CD8-positive, alpha-beta memory T cell (primary cell): ENCODE measurements around the gene AGAP2. TPM values are rescaled to one million over a fixed set of nuclear protein-coding genes. Genes with fewer than 3 reads are reported as not detected.

Source experiments
- CTCF ChIA-PET: fragments of 350-600 bp; sonication (Branson Sonifier 250); formaldehyde crosslinking; loops from one replicate; lab custom pipeline; 2021; ENCODE audit warnings: antibody characterized with exemption; lab: Charles Lee
- POLR2A ChIA-PET: fragments of 350-600 bp; sonication (Branson Sonifier 250); formaldehyde crosslinking; loops from one replicate; lab custom pipeline; 2021; ENCODE audit warnings: antibody characterized with exemption; lab: Charles Lee
- DNase-seq, 5 donors: peaks; one replicate each; pipeline versions ENCODE4 v3.0.0 to v3.0.0-alpha.2; 2020 to 2022; ENCODE audit warnings: mixed read lengths in 1 of 5
- H3K27ac ChIP-seq: one replicate; pipeline ENCODE4 v1.7.0; 2013; ENCODE audit warnings: low read depth, mild to moderate bottlenecking, low read length, moderate library complexity
- H3K27me3 ChIP-seq: 2 replicates; pipeline ENCODE4 v1.7.0; 2013; ENCODE audit warnings: low read length, mild to moderate bottlenecking; ENCODE audit not compliant: insufficient read depth, poor library complexity, severe bottlenecking
- H3K36me3 ChIP-seq: 2 replicates; pipeline ENCODE4 v1.7.0; 2013; ENCODE audit warnings: mild to moderate bottlenecking, low read length, moderate library complexity; ENCODE audit not compliant: insufficient read depth
- H3K4me1 ChIP-seq: 2 replicates; pipeline ENCODE4 v1.7.0; 2013; ENCODE audit warnings: mild to moderate bottlenecking, low read length, moderate library complexity; ENCODE audit not compliant: insufficient read depth
- H3K4me3 ChIP-seq: 2 replicates; pipeline ENCODE4 v1.7.0; 2013; ENCODE audit warnings: mild to moderate bottlenecking, low read length
- H3K9me3 ChIP-seq: 2 replicates; pipeline ENCODE4 v1.7.0; 2013; ENCODE audit warnings: mild to moderate bottlenecking, low read length
- H3K27ac Mint-ChIP-seq, 8 donors: one replicate each; pipeline ENCODE4 v1.8.0; 2020 to 2021; ENCODE audit warnings: mixed read lengths in 8 of 8, mild to moderate bottlenecking in 6 of 8, inconsistent platforms in 3 of 8, moderate library complexity in 3 of 8
- H3K27me3 Mint-ChIP-seq, 2 donors: one replicate each; pipeline ENCODE4 v1.8.0; 2020 to 2021; ENCODE audit warnings: mixed read lengths in 2 of 2, mild to moderate bottlenecking in 1 of 2, moderate library complexity in 1 of 2
- H3K36me3 Mint-ChIP-seq, 3 donors: one replicate each; pipeline ENCODE4 v1.8.0; 2020 to 2021; ENCODE audit warnings: mixed read lengths in 3 of 3, inconsistent platforms in 1 of 3, mild to moderate bottlenecking in 1 of 3
- H3K4me1 Mint-ChIP-seq, 3 donors: one replicate each; pipeline ENCODE4 v1.8.0; 2020 to 2021; ENCODE audit warnings: mixed read lengths in 3 of 3, inconsistent platforms in 1 of 3, mild to moderate bottlenecking in 1 of 3
- H3K4me3 Mint-ChIP-seq, 7 donors: one replicate each; pipeline ENCODE4 v1.8.0; 2020 to 2021; ENCODE audit warnings: mixed read lengths in 7 of 7, mild to moderate bottlenecking in 6 of 7, moderate library complexity in 4 of 7, inconsistent platforms in 2 of 7
- H3K9me3 Mint-ChIP-seq, 5 donors: one replicate each; pipeline ENCODE4 v1.8.0; 2020 to 2022; ENCODE audit warnings: mixed read lengths in 5 of 5, mild to moderate bottlenecking in 3 of 5, moderate library complexity in 2 of 5, inconsistent platforms in 1 of 5
- polyA plus RNA-seq: library from polyadenylated mRNA; unstranded; fragments of 300-500 nt; fragmentation: Illumina TruSeq; gene quantifications from one replicate; pipeline ENCODE4 v1.2.3, GENCODE V29; 2021
- total RNA-seq, 2 experiments: library from RNA; stranded (reverse); gene quantifications; one replicate each; pipeline ENCODE4 v1.2.3, GENCODE V29; 2021

Gene AGAP2
- total and polyA plus RNA-seq, 3 experiments from 2014 or later, result 6.4 to 31.7 (median 29.9) TPM

DNA sequence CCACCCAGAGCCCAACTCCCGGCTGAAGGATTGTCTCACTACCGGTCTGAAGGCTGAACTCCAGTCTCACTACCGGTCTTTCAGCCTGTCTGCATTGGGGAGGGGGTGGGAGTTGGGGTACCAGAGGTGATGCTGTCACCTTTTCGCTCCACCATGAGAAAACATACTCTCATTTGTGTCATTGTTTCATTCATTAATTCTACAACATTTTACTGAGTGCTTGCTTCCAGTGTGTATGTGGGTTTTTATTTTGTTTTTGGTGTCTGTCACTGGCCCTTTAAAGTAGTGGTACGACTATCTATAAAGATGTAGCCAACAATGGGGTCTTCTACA, 14.1 kb upstream of the AGAP2 start:
- no peak for DNase-seq
- Mint-ChIP-seq H3K27me3 (peaks cover 0 to 2% of the 10 kb centered on the region in 2 donors), H3K36me3 (peaks cover 0 to 46% (median 3%) of the 10 kb centered on the region in 3 donors), H3K9me3 (no peaks in the 10 kb centered on the region), H3K4me1 (peaks cover 48 to 60% (median 59%) of the 10 kb centered on the region in 3 donors), H3K4me3 (peak overlapping the region; percentile 86 to 96 (median 91)), H3K27ac (peak overlapping the region; percentile 93 to 100 (median 96))
- peaks cover 50% of the 10 kb centered on the region for H3K4me1 ChIP-seq
- peak overlapping the region; percentile 20 for H3K4me3 ChIP-seq
- no peaks in the 10 kb centered on the region for H3K27me3 ChIP-seq
- peak overlapping the region; percentile 86 for H3K27ac ChIP-seq
- ChIA-PET CTCF (interaction anchor here (1.0 to 1.2 kb wide), 2 partner anchors 10 to 12 kb away, joined by 4 read pairs; no protein-coding TSS in a partner anchor), POLR2A (interaction anchor here (1.1 kb wide), 1 partner anchor 11 kb away, joined by 6 read pairs; no protein-coding TSS in a partner anchor)
- H3K9me3 ChIP-seq, result no peaks in the 10 kb centered on the region
- peaks cover 13% of the 10 kb centered on the region for H3K36me3 ChIP-seq

- POLR2A ChIA-PET, result interaction anchor here (0.6 to 1.1 kb wide), 5 partner anchors 11 to 999 kb away, joined by 3 to 6 read pairs (median 3); partner anchors contain the start of gene ATP23
- peak within 1 kb of the TSS; percentile 92 for H3K4me3 ChIP-seq
These were observed 13.5 kb upstream of the AGAP2 start, which contains the start of gene CDK4 for GRCh38 chr12:57751788-57752667. Gene CDK4, minus strand, starts transcription at chr12:57752310. Its CDS starts 593 bp downstream, at chr12:57751717.

GRCh38 chr12:57751432-57751787, 12.9 kb upstream of the AGAP2 start:
- Histone ChIP-seq H3K27me3 (no peaks in the 10 kb centered on the region), H3K9me3 (no peaks in the 10 kb centered on the region), H3K36me3 (peaks cover 19% of the 10 kb centered on the region), H3K4me1 (peaks cover 43% of the 10 kb centered on the region), H3K4me3 (peak overlapping the region; percentile 92), H3K27ac (peak overlapping the region; percentile 86)
- peaks cover 0 to 50% (median 7%) of the 10 kb centered on the region in 3 donors for H3K36me3 Mint-ChIP-seq
- peak overlapping the region; percentile 86 to 96 (median 91) for H3K4me3 Mint-ChIP-seq
- no peak for DNase-seq
- peaks cover 42 to 57% (median 55%) of the 10 kb centered on the region in 3 donors for H3K4me1 Mint-ChIP-seq
- CTCF ChIA-PET, result interaction anchor here (1.2 to 1.8 kb wide), 3 partner anchors 8 to 11 kb away, joined by 4 to 9 read pairs (median 8); no protein-coding TSS in a partner anchor
- peaks cover 0 to 2% of the 10 kb centered on the region in 2 donors for H3K27me3 Mint-ChIP-seq
- no peaks in the 10 kb centered on the region for H3K9me3 Mint-ChIP-seq
- POLR2A ChIA-PET, result interaction anchor here (0.8 to 1.1 kb wide), 2 partner anchors 10 to 663 kb away, joined by 3 to 6 read pairs; no protein-coding TSS in a partner anchor
- H3K27ac Mint-ChIP-seq, result peak overlapping the region; percentile 93 to 100 (median 96)

More at GRCh38 chr12:57751788-57752667, 13.5 kb upstream of the AGAP2 start, which contains the start of gene CDK4:
- DNase-seq, result peak; percentile 98 to 100 (median 99)
- CTCF ChIA-PET, result interaction anchor here (1.0 to 1.2 kb wide), 2 partner anchors 10 to 11 kb away, joined by 4 read pairs; no protein-coding TSS in a partner anchor
- Mint-ChIP-seq H3K4me3 (peak within 1 kb of the TSS; percentile 86 to 96 (median 91)), H3K9me3 (no peaks in the 10 kb centered on the region), H3K27me3 (peaks cover 0 to 2% of the 10 kb centered on the region in 2 donors), H3K4me1 (peaks cover 47 to 59% (median 58%) of the 10 kb centered on the region in 3 donors), H3K27ac (peak within 1 kb of the TSS; percentile 93 to 100 (median 96)), H3K36me3 (peaks cover 0 to 49% (median 6%) of the 10 kb centered on the region in 3 donors)
- H3K4me1 ChIP-seq, result peaks cover 49% of the 10 kb centered on the region
- no peaks in the 10 kb centered on the region for H3K9me3 ChIP-seq
- H3K27me3 ChIP-seq, result no peaks in the 10 kb centered on the region
- peak within 1 kb of the TSS; percentile 86 for H3K27ac ChIP-seq
- H3K36me3 ChIP-seq, result peaks cover 18% of the 10 kb centered on the region

DNA sequence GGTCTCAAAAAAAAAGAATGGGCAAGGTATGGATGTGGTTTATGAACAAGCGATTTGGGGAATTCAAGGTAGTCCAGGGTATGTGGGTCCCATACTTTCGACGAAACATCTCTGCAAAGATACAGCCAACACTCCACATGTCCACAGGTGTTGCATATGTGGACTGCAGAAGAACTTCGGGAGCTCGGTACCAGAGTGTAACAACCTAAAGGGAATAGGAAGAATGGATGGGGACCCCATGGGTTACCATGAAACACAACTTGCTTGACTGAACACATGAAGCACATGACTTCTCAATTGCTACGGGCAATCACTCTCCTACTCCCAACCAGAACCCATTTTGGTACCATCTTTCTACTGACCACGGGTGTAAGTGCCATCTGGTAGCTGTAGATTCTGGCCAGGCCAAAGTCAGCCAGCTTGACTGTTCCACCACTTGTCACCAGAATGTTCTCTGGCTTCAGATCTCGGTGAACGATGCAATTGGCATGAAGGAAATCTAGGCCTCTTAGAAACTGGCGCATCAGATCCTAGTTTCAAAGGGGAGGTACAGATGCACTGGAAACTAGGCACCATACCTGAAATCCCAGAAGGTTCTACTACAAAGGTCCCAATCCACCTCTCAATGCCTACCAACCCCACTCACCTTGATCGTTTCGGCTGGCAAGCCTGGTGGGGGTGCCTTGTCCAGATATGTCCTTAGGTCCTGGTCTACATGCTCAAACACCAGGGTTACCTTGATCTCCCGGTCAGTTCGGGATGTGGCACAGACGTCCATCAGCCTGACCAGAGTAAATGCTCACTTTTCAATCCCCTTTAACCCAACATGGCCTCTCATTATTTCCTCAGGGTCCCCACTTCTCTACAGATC, 12.3 kb upstream of the AGAP2 start:
- ChIA-PET CTCF (interaction anchor here (1.7 to 1.8 kb wide), 2 partner anchors 8 to 10 kb away, joined by 8 to 9 read pairs; no protein-coding TSS in a partner anchor), POLR2A (no interaction called here)
- Histone ChIP-seq H3K27me3 (no peaks in the 10 kb centered on the region), H3K9me3 (no peaks in the 10 kb centered on the region), H3K4me3 (peak overlapping the region; percentile 92), H3K36me3 (peaks cover 19% of the 10 kb centered on the region), H3K27ac (peak overlapping the region; percentile 86), H3K4me1 (peaks cover 39% of the 10 kb centered on the region)
- DNase-seq, result no peak
- Mint-ChIP-seq H3K4me3 (peak overlapping the region; percentile 86 to 96 (median 91)), H3K27me3 (peaks cover 0 to 2% of the 10 kb centered on the region in 2 donors), H3K36me3 (peaks cover 0 to 49% (median 10%) of the 10 kb centered on the region in 3 donors), H3K9me3 (no peaks in the 10 kb centered on the region), H3K4me1 (peaks cover 43 to 58% (median 56%) of the 10 kb centered on the region in 3 donors), H3K27ac (peak overlapping the region; percentile 93 to 100 (median 96))

- Mint-ChIP-seq H3K9me3 (no peaks in the 10 kb centered on the region), H3K4me1 (peaks cover 52 to 67% (median 65%) of the 10 kb centered on the region in 3 donors), H3K4me3 (peak overlapping the region in 1 of 7 donors; percentile 11), H3K36me3 (peaks cover 0 to 52% (median 10%) of the 10 kb centered on the region in 3 donors), H3K27me3 (peaks cover 0 to 2% of the 10 kb centered on the region in 2 donors), H3K27ac (peak overlapping the region in 4 of 8 donors; percentile 8 to 55 (median 38))
- no peak overlapping the region for H3K4me3 ChIP-seq
- no peaks in the 10 kb centered on the region for H3K27me3 ChIP-seq
- H3K36me3 ChIP-seq, result peaks cover 19% of the 10 kb centered on the region
- H3K27ac ChIP-seq, result no peak overlapping the region
- DNase-seq, result peak in 1 of 5 donors; percentile 46
- ChIA-PET POLR2A (no interaction called here), CTCF (no interaction called here)
- H3K9me3 ChIP-seq, result no peaks in the 10 kb centered on the region
- H3K4me1 ChIP-seq, result peaks cover 44% of the 10 kb centered on the region
These were observed 10.5 kb upstream of the AGAP2 start for GRCh38 chr12:57749061-57749460.

DNA sequence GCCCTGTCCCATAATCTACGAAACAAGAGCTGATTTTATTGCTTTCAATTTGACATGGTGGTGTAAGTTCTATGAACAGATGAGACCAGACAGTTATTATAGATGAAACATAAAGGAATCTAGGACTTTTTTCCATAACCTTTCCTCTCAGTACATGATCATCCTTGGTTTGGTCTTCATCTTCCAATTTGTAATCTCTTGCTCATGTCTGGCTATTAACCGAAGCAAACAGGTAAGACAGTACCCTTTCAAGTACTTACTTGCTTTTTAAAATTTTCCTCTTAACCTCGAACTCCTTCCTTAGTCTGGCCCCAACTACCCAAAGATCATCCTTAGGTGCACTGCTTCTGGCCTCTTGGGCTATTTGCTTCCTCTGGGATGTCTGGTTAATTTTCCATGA, 7.5 kb upstream of the AGAP2 start:
- H3K36me3 Mint-ChIP-seq, result peaks cover 0 to 47% (median 10%) of the 10 kb centered on the region in 3 donors
- peaks cover 19% of the 10 kb centered on the region for H3K36me3 ChIP-seq

DNA sequence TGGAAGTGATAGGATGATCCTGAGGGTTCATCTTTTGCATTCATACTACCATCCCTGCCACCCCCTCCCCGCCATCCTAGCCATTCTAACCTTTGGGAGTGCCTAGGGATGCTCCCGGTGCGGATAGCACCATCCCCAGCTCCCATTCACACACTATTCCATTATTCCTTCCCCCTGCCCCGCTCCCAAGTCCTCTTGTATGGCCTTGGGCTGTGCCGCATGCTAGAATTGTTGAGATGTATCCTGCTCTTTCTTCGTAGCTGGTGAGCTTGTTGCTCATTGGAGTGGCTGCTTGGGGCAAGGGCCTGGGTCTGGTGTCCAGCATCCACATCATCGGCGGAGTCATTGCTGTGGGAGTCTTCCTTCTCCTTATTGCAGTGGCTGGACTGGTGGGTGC, 6.9 kb upstream of the AGAP2 start:
- peak in 1 of 5 donors; percentile 45 for DNase-seq
- Histone ChIP-seq H3K4me1 (peaks cover 39% of the 10 kb centered on the region), H3K4me3 (peak overlapping the region; percentile 74), H3K27ac (peak overlapping the region; percentile 89), H3K9me3 (no peaks in the 10 kb centered on the region), H3K36me3 (peaks cover 19% of the 10 kb centered on the region), H3K27me3 (no peaks in the 10 kb centered on the region)
- Mint-ChIP-seq H3K9me3 (no peaks in the 10 kb centered on the region), H3K4me1 (peaks cover 45 to 59% (median 50%) of the 10 kb centered on the region in 3 donors), H3K27me3 (peaks cover 0 to 5% of the 10 kb centered on the region in 2 donors), H3K27ac (peak overlapping the region; percentile 84 to 99 (median 97)), H3K36me3 (peaks cover 0 to 47% (median 10%) of the 10 kb centered on the region in 3 donors), H3K4me3 (peak overlapping the region; percentile 85 to 96 (median 90))
- ChIA-PET CTCF (interaction anchor here (0.7 to 2.2 kb wide), 5 partner anchors 11 to 265 kb away, joined by 3 to 8 read pairs (median 5); partner anchors contain the start of gene ARHGAP9), POLR2A (interaction anchor here (1.0 to 1.5 kb wide), 4 partner anchors 11 to 27 kb away, joined by 3 to 7 read pairs (median 4); partner anchors contain the start of gene EEF1AKMT3)

More for the DNA sequence above, 7.5 kb upstream of the AGAP2 start:
- peaks cover 39% of the 10 kb centered on the region for H3K4me1 ChIP-seq
- Mint-ChIP-seq H3K4me1 (peaks cover 42 to 59% (median 50%) of the 10 kb centered on the region in 3 donors), H3K27ac (peak overlapping the region; percentile 84 to 99 (median 97)), H3K27me3 (peaks cover 0 to 4% of the 10 kb centered on the region in 2 donors), H3K9me3 (no peaks in the 10 kb centered on the region), H3K4me3 (peak overlapping the region; percentile 85 to 96 (median 90))
- ChIA-PET POLR2A (no interaction called here), CTCF (interaction anchor here (1.4 kb wide), 1 partner anchor 266 kb away, joined by 4 read pairs; the partner anchor contains the start of gene ARHGAP9)
- no peaks in the 10 kb centered on the region for H3K9me3 ChIP-seq
- no peak for DNase-seq
- H3K27me3 ChIP-seq, result no peaks in the 10 kb centered on the region
- H3K27ac ChIP-seq, result no peak overlapping the region
- peak overlapping the region; percentile 74 for H3K4me3 ChIP-seq
